Measurements from ENCODE around the gene RXFP4.

The RXFP4 gene

GRCh38 chr1:155973723-155974122 lies 32.3 kb downstream of the RXFP4 start:
- CTCF ChIA-PET, result interaction anchor here (0.8 to 12.7 kb wide), 4 partner anchors 9 to 35 kb away, joined by 3 to 98 read pairs (median 22); partner anchors contain the start of gene RXFP4
- H3K27ac Mint-ChIP-seq, result no peak overlapping the region

GRCh38 chr1:155974208-155975115 lies 33.0 kb downstream of the RXFP4 start:
- CTCF ChIA-PET, result interaction anchor here (0.7 to 12.7 kb wide), 7 partner anchors 8 to 189 kb away, joined by 3 to 98 read pairs (median 4); partner anchors contain the start of gene RXFP4
- no peaks in the 10 kb centered on the region for H3K9me3 Mint-ChIP-seq

More at GRCh38 chr1:155973723-155974122, 32.3 kb downstream of the RXFP4 start:
- no peaks in the 10 kb centered on the region for H3K27me3 Mint-ChIP-seq
- DNase-seq, result no peak
- peaks cover 73% of the 10 kb centered on the region for H3K4me1 Mint-ChIP-seq
- H3K9me3 Mint-ChIP-seq, result no peaks in the 10 kb centered on the region
- peak overlapping the region; percentile 100 for H3K4me3 Mint-ChIP-seq
- H3K36me3 Mint-ChIP-seq, result peaks cover 66% of the 10 kb centered on the region

GRCh38 chr1:155975375-155976061 lies 34.1 kb downstream of the RXFP4 start:
- no peak for DNase-seq
- peak overlapping the region; percentile 89 for H3K27ac Mint-ChIP-seq
- CTCF ChIA-PET, result interaction anchor here (1.0 to 12.7 kb wide), 6 partner anchors 9 to 91 kb away, joined by 3 to 98 read pairs (median 4); partner anchors contain the start of gene RXFP4
- H3K27me3 Mint-ChIP-seq, result no peaks in the 10 kb centered on the region
- H3K4me1 Mint-ChIP-seq, result peaks cover 68% of the 10 kb centered on the region
- H3K9me3 Mint-ChIP-seq, result no peaks in the 10 kb centered on the region
- peak overlapping the region; percentile 100 for H3K4me3 Mint-ChIP-seq
- peaks cover 50% of the 10 kb centered on the region for H3K36me3 Mint-ChIP-seq

More at GRCh38 chr1:155974208-155975115, 33.0 kb downstream of the RXFP4 start:
- peaks cover 61% of the 10 kb centered on the region for H3K36me3 Mint-ChIP-seq
- H3K4me1 Mint-ChIP-seq, result peaks cover 68% of the 10 kb centered on the region
- peak overlapping the region; percentile 100 for H3K4me3 Mint-ChIP-seq
- H3K27ac Mint-ChIP-seq, result peak overlapping the region; percentile 89
- no peaks in the 10 kb centered on the region for H3K27me3 Mint-ChIP-seq
- no peak for DNase-seq

- peaks cover 68% of the 10 kb centered on the region for H3K4me1 Mint-ChIP-seq
- no peaks in the 10 kb centered on the region for H3K27me3 Mint-ChIP-seq
- H3K36me3 Mint-ChIP-seq, result peaks cover 49% of the 10 kb centered on the region
- H3K27ac Mint-ChIP-seq, result peak overlapping the region; percentile 89
- DNase-seq, result peak; percentile 64
- H3K9me3 Mint-ChIP-seq, result no peaks in the 10 kb centered on the region
- CTCF ChIA-PET, result interaction anchor here (0.9 to 12.7 kb wide), 10 partner anchors 8 to 90 kb away, joined by 3 to 98 read pairs (median 6); partner anchors contain the start of genes KHDC4 and RXFP4
- peak overlapping the region; percentile 100 for H3K4me3 Mint-ChIP-seq
Observed at GRCh38 chr1:155976062-155976912, 34.8 kb downstream of the RXFP4 start.

GRCh38 chr1:155976913-155977689 lies 35.7 kb downstream of the RXFP4 start:
- no peak for DNase-seq
- Mint-ChIP-seq H3K36me3 (peaks cover 51% of the 10 kb centered on the region), H3K9me3 (no peaks in the 10 kb centered on the region), H3K27me3 (no peaks in the 10 kb centered on the region), H3K4me3 (peak overlapping the region; percentile 100), H3K4me1 (peaks cover 69% of the 10 kb centered on the region), H3K27ac (peak overlapping the region; percentile 89)
- CTCF ChIA-PET, result interaction anchor here (0.9 to 12.7 kb wide), 8 partner anchors 9 to 89 kb away, joined by 3 to 98 read pairs (median 8); partner anchors contain the start of genes KHDC4 and RXFP4

- peak; percentile 54 for DNase-seq
- H3K4me3 Mint-ChIP-seq, result peak overlapping the region; percentile 100
- peaks cover 45% of the 10 kb centered on the region for H3K36me3 Mint-ChIP-seq
Observed at GRCh38 chr1:155977690-155978324, 36.4 kb downstream of the RXFP4 start.

GRCh38 chr1:155978325-155978972 lies 37.0 kb downstream of the RXFP4 start, which contains the start of gene ARHGEF2:
ARHGEF2 (minus strand) TSS chr1:155978547; CDS start chr1:155978427, 120 bp downstream.
- H3K4me3 Mint-ChIP-seq, result peak within 1 kb of the TSS; percentile 100
- H3K27ac Mint-ChIP-seq, result peak within 1 kb of the TSS; percentile 89
- no peaks in the 10 kb centered on the region for H3K9me3 Mint-ChIP-seq
- CTCF ChIA-PET, result interaction anchor here (0.7 to 12.7 kb wide), 9 partner anchors 9 to 44 kb away, joined by 3 to 98 read pairs (median 5); partner anchors contain the start of genes KHDC4 and RXFP4
- peak; percentile 89 for DNase-seq
- H3K4me1 Mint-ChIP-seq, result peaks cover 69% of the 10 kb centered on the region
- peaks cover 42% of the 10 kb centered on the region for H3K36me3 Mint-ChIP-seq
- H3K27me3 Mint-ChIP-seq, result no peaks in the 10 kb centered on the region

More at GRCh38 chr1:155977690-155978324, 36.4 kb downstream of the RXFP4 start:
- H3K4me1 Mint-ChIP-seq, result peaks cover 69% of the 10 kb centered on the region
- H3K27me3 Mint-ChIP-seq, result no peaks in the 10 kb centered on the region
- CTCF ChIA-PET, result interaction anchor here (0.8 to 12.7 kb wide), 9 partner anchors 8 to 44 kb away, joined by 3 to 98 read pairs (median 5); partner anchors contain the start of genes KHDC4 and RXFP4
- H3K27ac Mint-ChIP-seq, result peak overlapping the region; percentile 89
- no peaks in the 10 kb centered on the region for H3K9me3 Mint-ChIP-seq

GRCh38 chr1:155978973-155979429 lies 37.6 kb downstream of the RXFP4 start:
- DNase-seq, result peak; percentile 49
- Mint-ChIP-seq H3K27me3 (no peaks in the 10 kb centered on the region), H3K4me1 (peaks cover 68% of the 10 kb centered on the region), H3K4me3 (peak overlapping the region; percentile 100), H3K36me3 (peaks cover 41% of the 10 kb centered on the region), H3K9me3 (no peaks in the 10 kb centered on the region), H3K27ac (peak overlapping the region; percentile 89)
- CTCF ChIA-PET, result interaction anchor here (0.7 to 12.7 kb wide), 8 partner anchors 9 to 45 kb away, joined by 3 to 98 read pairs (median 8); partner anchors contain the start of genes KHDC4 and RXFP4

GRCh38 chr1:155979597-155980343 lies 38.3 kb downstream of the RXFP4 start:
- no peaks in the 10 kb centered on the region for H3K9me3 Mint-ChIP-seq
- H3K36me3 Mint-ChIP-seq, result peaks cover 34% of the 10 kb centered on the region
- CTCF ChIA-PET, result interaction anchor here (1.1 to 12.7 kb wide), 4 partner anchors 10 to 729 kb away, joined by 3 to 98 read pairs (median 10); partner anchors contain the start of gene RXFP4
- H3K27ac Mint-ChIP-seq, result peak overlapping the region; percentile 89
- no peak for DNase-seq
- peaks cover 63% of the 10 kb centered on the region for H3K4me1 Mint-ChIP-seq
- H3K4me3 Mint-ChIP-seq, result peak overlapping the region; percentile 100
- no peaks in the 10 kb centered on the region for H3K27me3 Mint-ChIP-seq

GRCh38 chr1:155981266-155982088 lies 40.0 kb downstream of the RXFP4 start:
- CTCF ChIA-PET, result interaction anchor here (0.9 to 12.7 kb wide), 10 partner anchors 8 to 85 kb away, joined by 3 to 98 read pairs (median 4); partner anchors contain the start of gene RXFP4
- Mint-ChIP-seq H3K27ac (peak overlapping the region; percentile 79), H3K36me3 (peaks cover 22% of the 10 kb centered on the region), H3K27me3 (no peaks in the 10 kb centered on the region), H3K4me3 (peak overlapping the region; percentile 100), H3K9me3 (no peaks in the 10 kb centered on the region), H3K4me1 (peaks cover 52% of the 10 kb centered on the region)
- DNase-seq, result peak; percentile 61
